ENCODE results near the gene PBRM1.
"Not testable (repeated sequence)": the region's sequence is repeated elsewhere in the genome, so short reads cannot be mapped to it uniquely, and the experiment has no call there.

PBRM1 gene

DNA sequence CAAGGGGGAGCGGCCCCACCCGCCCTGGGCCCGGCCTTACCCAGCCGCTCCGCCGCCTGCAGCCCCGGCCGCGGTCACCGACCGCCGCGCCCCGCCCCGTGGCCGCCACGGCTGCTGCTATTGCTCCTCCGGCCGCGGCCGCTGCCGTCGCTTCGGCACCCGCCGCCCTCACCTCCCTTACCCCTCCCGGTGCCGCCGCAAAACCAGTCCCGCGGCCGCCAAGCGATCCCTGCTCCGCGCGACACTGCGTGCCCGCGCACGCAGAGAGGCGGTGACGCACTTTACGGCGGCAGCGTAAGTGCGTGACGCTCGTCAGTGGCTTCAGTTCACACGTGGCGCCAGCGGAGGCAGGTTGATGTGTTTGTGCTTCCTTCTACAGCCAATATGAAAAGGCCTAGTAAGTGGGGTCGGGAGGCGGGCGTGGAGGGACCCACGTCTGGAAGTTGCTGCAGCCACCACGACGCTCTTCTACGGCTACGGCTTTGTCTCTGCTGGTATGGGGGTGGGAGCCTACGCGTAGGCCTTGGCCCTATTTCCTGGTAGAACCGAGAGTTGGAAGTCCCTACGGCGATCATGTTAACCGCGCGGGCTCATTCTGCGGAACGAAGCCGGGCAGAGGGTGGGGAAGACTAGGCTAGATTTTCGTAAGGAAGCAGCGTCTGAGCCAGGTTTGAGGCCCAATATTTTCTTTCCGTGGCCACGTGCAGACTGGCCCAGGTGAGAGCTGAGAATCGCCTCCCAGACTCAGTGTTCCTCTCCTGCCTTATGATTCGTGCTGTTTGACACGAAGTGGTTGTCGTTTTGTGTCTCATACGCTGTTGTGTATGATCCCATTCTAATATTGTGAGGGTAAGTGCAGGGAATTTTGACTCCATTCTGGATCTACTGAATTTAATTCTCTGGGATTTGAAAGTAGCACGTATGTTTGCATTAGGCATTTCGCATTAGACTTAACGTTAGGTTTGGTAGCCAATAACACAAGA, at the start of gene PBRM1, which contains the start of gene GNL3:
TSS of gene PBRM1 (minus strand) at position 205 of the 983 bp plus-strand sequence.
TSS of gene GNL3 (plus strand) at position 324 of the 983 bp plus-strand sequence. CDS start at position 385, 61 bp downstream.
- DNase-seq = peak; percentile 95

DNA sequence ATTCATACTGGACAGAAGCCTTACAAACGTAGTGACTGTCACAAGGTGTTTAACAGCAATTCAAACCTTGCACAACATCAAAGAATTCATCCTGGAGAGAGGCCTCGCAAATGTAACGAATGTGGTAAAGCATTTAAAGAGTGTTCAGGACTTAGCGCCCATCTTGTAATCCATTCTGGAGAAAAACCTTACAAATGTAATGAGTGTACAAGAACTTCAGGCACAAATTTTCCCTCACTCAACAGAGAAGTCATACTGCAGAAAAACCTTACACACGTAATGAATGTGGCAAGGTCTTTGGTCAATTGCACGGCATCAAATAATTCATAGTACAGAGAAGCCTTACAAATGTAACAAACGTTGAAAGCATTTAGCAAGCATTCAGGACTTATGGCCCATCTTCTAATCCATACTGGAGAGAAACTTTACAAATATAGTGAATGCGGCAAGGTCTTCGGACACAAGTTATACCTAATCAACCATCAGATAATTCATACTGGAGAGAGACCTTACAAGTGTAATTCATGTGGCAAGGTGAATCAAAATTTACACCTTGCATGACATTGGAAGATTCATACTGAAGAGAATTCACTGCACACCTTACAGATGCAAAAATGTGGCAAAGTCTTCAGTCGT, 47.7 kb upstream of the PBRM1 start:
- DNase-seq = no peak

GRCh38 chr3:52731590-52731989, 45.9 kb upstream of the PBRM1 start:
- no peak for DNase-seq

- no peak for DNase-seq
These were observed 45.0 kb upstream of the PBRM1 start for GRCh38 chr3:52730681-52731080.

- not testable (repeated sequence) for DNase-seq
These were observed 43.0 kb upstream of the PBRM1 start for GRCh38 chr3:52728753-52729152.

GRCh38 chr3:52724511-52724910, 38.8 kb upstream of the PBRM1 start:
- no peak for DNase-seq

GRCh38 chr3:52723935-52724334, 38.2 kb upstream of the PBRM1 start:
- DNase-seq = no peak

DNA sequence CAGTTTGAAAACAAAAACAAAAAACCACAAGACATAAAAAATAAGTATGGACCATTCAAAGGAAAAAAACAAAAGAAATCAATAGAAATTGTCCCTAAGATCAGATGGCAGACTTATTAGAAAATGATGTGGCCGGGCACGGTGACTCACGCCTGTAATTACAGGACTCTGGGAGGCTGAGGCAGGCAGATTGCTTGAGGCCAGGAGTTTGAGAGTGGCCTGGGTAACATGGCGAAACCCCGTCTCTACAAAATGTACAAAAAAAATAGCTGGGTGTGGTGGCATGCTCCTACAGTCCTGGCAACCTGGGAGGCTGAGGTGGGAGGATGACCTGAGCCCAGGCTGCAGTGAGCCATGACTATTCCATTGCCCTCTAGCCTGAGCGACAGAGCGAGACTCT, 36.8 kb upstream of the PBRM1 start:
- DNase-seq = no peak

DNA sequence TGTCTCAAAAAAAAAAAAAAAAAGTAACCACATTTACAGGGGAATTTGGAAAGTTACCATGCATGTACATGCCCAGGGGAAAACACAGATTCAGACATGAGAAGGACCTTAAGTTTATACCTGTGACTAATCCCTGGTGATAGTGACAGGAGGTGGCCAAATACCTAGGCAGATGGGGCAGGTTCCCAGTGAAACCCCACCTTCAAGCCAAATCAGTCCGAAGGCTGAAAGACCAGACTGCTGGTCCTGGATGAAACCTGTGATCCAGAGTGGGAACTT, 36.0 kb upstream of the PBRM1 start:
- DNase-seq = no peak

DNA sequence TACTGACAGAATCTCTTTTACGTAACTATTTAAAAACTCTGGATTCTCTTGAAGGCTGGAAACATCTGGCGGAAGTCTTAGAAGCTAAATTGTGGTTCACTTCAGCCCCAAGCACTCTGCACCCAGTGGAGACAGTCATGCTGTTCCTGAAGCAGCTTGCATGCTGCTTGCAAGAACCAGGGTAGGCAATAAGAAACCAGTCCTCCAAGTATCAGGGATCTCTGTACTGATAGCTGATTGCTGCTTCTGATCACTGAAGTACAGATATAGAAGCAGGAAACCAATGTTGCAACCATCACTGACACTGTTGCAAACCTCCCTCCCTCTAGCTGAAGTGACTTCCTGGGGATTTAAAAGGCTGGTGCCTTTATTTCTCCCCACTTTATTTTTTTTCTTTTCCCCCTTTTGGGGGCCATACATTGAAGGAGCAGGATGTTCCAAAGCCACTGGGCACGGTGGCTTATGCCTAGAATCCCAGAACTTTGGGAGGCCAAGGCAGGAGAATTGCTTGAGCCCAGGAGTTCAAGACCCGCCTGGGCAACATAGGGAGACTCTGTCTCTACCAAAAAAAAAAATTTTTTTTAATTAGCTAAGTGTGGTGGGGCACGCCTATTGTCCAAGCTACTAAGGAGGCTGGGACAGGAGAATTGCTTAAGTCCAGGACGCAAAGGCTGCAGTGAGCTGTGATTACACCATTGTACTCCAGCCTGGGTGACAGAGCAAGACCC, 35.5 kb upstream of the PBRM1 start:
- no peak for DNase-seq

GRCh38 chr3:52719618-52720017, 33.9 kb upstream of the PBRM1 start:
- DNase-seq = no peak

DNA sequence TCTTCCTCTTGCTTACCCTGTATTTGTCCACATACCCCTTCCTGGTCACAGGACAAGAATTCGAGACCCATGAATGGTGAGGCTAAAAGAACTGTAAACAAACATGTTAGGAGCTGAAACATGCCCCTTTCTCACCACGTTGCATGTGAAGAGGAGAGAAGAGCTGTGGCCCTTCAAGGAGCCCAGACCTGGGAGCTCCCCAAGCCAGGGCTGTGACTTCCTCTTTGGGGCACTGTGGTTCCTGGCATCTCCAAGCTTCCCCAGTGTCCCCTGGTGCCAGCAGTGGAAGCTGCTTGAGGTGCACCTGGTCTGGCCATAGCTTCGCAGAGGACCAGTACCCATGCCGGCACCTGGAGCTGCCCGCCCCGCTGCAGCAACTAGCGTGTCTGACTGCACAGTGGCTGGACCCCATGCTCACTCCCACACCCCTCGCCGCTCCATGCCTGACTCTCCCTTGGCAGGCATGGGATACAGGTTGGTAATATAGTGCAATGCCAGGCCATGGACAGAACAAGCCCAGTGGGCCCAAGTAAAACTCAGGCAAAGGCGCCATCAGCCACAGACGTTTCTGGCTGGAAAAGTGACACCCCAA, 30.1 kb upstream of the PBRM1 start:
- no peak for DNase-seq

GRCh38 chr3:52714335-52715302, 28.9 kb upstream of the PBRM1 start:
- DNase-seq = no peak

GRCh38 chr3:52712291-52713212, 26.8 kb upstream of the PBRM1 start:
- DNase-seq = no peak

GRCh38 chr3:52710512-52710911, 24.8 kb upstream of the PBRM1 start:
- no peak for DNase-seq

GRCh38 chr3:52707585-52707984, 21.9 kb upstream of the PBRM1 start:
- DNase-seq = no peak

- peak; percentile 91 for DNase-seq
These were observed 20.3 kb upstream of the PBRM1 start, which contains the start of the genes GLT8D1 and SPCS1 for GRCh38 chr3:52705688-52706686. GLT8D1 (minus strand) TSS chr3:52705791; CDS start chr3:52700460, 5,331 bp downstream. SPCS1 (plus strand) TSS chr3:52706106; CDS start chr3:52706247, 141 bp downstream.

- no peak for DNase-seq
These were observed 19.6 kb upstream of the PBRM1 start for GRCh38 chr3:52705438-52705687.
